Peyer's patch (tissue), 4 donors: Measurements from ENCODE around the gene MICAL1. TPM values are rescaled to one million over a fixed set of nuclear protein-coding genes. Genes with fewer than 3 reads are reported as not detected.

ENCODE experiments used
- DNase-seq, 3 donors: peaks; one replicate each; pipeline ENCODE4 v3.0.0-alpha.2; 2017 to 2019
- H3K27ac ChIP-seq, 4 donors: fragments of 200-600 bp; sonication (generic); one replicate each; pipeline ENCODE4 v1.5.1; 2016 to 2019
- H3K27me3 ChIP-seq, 2 donors: fragments of 200-600 bp; sonication (generic); one replicate each; pipeline ENCODE4 v1.5.1; 2019
- H3K36me3 ChIP-seq, 3 donors: fragments of 200-600 bp; sonication (generic); one replicate each; pipeline ENCODE4 v1.5.1; 2016 to 2019
- H3K4me1 ChIP-seq, 4 donors: fragments of 200-600 bp; sonication (generic); one replicate each; pipeline ENCODE4 v1.5.1; 2016 to 2019
- H3K4me3 ChIP-seq, 4 donors: fragments of 200-600 bp; sonication (generic); 1 replicate in 3 of 4; 2 replicates in 1 of 4; pipeline ENCODE4 v1.5.1; 2016 to 2019; ENCODE audit warnings: mild to moderate bottlenecking in 1 of 4
- H3K9me3 ChIP-seq, 4 donors: fragments of 200-600 bp; sonication (generic); one replicate each; pipeline ENCODE4 v1.5.1; 2016 to 2019; ENCODE audit warnings: mild to moderate bottlenecking in 1 of 4
- POLR2A ChIP-seq, 2 donors: fragments of 450-650 bp; IDR thresholded peaks; one replicate each; pipeline ENCODE4 v1.5.1; 2017; ENCODE audit warnings: antibody characterized with exemption in 2 of 2, mild to moderate bottlenecking in 2 of 2, moderate library complexity in 2 of 2
- total RNA-seq, 4 donors: library from RNA; depleted of rRNA; stranded (reverse); fragments of >200 nt; gene quantifications; one replicate each; pipeline ENCODE4 v1.1.0, GENCODE V29; 2016
- TF ChIP-seq, protein P1 (sequence below), 6 experiments: fragments of 450-650 bp in 4 of 6; fragments of 200-600 bp in 2 of 6; sonication (generic) in 1 of 6; IDR thresholded peaks; one replicate each; pipeline ENCODE4 v1.5.1; 2017 to 2019; ENCODE audit warnings: antibody characterized with exemption in 6 of 6, mild to moderate bottlenecking in 3 of 6, moderate library complexity in 1 of 6

MICAL1 gene
- total RNA-seq, 4 donors from 2014 or later: 154 to 291 (median 223) TPM

DNA sequence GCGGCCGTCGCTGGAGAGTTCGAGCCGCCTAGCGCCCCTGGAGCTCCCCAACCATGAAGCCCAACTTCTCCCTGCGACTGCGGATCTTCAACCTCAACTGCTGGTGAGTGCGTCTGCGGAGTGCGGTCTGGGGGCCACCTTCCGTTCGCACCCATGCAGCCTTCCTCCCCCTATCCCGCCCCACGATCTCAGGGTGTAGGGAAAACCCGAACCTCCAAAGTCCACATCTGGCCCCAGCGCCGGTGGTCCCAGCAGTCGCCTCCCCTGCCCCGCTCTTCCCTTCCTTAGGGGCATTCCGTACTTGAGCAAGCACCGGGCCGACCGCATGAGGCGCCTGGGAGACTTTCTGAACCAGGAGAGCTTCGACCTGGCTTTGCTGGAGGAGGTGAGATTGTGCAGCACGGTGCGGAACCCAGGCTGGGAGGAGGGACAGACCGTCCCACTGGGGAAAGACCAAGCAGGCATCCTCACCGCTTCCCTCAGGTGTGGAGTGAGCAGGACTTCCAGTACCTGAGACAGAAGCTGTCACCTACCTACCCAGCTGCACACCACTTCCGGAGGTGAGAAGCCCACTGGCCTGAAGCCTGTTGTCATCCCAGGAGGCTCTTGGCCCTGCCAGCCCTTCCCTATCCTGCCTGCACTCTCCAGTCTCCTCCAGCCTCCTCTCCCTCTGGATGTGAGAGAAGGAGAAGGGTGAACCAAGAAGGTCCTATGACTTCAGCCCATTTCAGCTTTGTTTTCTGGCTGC is 14.3 kb downstream of the MICAL1 start:
- peak overlapping the region; percentile 55 to 94 (median 88) for H3K4me3 ChIP-seq
- peaks cover 0 to 33% (median 0%) of the 10 kb centered on the region in 3 donors for H3K36me3 ChIP-seq
- H3K27ac ChIP-seq: peak overlapping the region; percentile 78 to 95 (median 88)
- H3K27me3 ChIP-seq: no peaks in the 10 kb centered on the region
- peaks cover 0 to 24% (median 0%) of the 10 kb centered on the region in 4 donors for H3K4me1 ChIP-seq
- peak; percentile 58 to 79 (median 75) for DNase-seq
- no peaks in the 10 kb centered on the region for H3K9me3 ChIP-seq
- TF ChIP-seq POLR2A (IDR thresholded peaks at IDR 0.05): no peak
- TF ChIP-seq, protein P1, sequence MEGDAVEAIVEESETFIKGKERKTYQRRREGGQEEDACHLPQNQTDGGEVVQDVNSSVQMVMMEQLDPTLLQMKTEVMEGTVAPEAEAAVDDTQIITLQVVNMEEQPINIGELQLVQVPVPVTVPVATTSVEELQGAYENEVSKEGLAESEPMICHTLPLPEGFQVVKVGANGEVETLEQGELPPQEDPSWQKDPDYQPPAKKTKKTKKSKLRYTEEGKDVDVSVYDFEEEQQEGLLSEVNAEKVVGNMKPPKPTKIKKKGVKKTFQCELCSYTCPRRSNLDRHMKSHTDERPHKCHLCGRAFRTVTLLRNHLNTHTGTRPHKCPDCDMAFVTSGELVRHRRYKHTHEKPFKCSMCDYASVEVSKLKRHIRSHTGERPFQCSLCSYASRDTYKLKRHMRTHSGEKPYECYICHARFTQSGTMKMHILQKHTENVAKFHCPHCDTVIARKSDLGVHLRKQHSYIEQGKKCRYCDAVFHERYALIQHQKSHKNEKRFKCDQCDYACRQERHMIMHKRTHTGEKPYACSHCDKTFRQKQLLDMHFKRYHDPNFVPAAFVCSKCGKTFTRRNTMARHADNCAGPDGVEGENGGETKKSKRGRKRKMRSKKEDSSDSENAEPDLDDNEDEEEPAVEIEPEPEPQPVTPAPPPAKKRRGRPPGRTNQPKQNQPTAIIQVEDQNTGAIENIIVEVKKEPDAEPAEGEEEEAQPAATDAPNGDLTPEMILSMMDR (IDR thresholded peaks at IDR 0.05): peak in 2 of 6 experiments; percentile 30 to 33

DNA sequence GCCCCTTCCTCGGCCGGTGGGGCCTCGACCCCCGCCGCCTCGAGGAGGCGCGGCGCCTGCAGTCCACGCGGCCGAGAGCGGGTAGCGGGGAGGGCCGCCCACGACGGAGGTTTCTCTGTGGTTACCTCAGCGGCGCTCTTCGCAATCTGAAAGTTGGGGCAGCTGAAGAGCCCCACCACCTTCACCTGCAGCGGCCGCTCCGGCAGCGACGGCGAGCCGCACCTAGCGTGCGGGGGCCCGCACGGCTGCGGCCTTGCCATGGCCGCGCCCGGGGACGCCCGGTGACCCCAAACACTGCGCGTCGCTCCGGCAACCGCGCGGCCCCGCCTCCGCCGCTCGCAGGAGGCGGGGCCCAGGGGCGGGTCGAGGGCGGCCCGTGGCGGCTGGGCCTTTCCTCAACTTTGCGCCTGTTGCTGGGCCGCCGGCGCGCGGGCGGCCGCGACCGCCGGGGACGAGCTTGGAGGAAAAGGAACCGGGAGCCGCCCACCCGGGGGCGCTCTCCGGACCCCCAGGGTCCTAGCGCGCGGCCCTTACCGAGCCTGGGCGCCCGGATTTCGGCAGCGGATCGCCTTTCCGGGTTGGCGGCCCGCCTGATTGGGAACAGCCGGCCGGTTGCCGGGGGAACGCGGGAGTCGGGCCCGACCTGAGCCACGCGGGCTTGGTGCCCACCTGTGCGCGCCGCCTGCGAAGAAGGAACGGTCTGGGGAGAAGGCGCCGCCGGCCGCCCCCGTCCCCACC is 15.1 kb downstream of the MICAL1 start, which contains the start of the genes PPIL6 and SMPD2:
Gene PPIL6 (minus strand): TSS at position 298 of the 738 bp plus-strand sequence. CDS start 38 bp downstream, at position 260.
Gene SMPD2 (plus strand): TSS at position 394 of the 738 bp plus-strand sequence. CDS start 398 bp downstream, outside the sequence.
- peaks cover 0 to 24% (median 0%) of the 10 kb centered on the region in 4 donors for H3K4me1 ChIP-seq
- H3K9me3 ChIP-seq: no peaks in the 10 kb centered on the region
- TF ChIP-seq, protein P1 (IDR thresholded peaks at IDR 0.05): peak in 4 of 6 experiments; percentile 5 to 38 (median 21)
- peak; percentile 48 to 59 for TF ChIP-seq POLR2A (IDR thresholded peaks at IDR 0.05)
- peak; percentile 81 to 94 (median 92) for DNase-seq
- H3K27ac ChIP-seq: peak within 1 kb of the TSS; percentile 78 to 95 (median 88)
- H3K4me3 ChIP-seq: peak within 1 kb of the TSS; percentile 55 to 94 (median 88)
- no peaks in the 10 kb centered on the region for H3K27me3 ChIP-seq
- peaks cover 0 to 26% (median 0%) of the 10 kb centered on the region in 3 donors for H3K36me3 ChIP-seq

DNA sequence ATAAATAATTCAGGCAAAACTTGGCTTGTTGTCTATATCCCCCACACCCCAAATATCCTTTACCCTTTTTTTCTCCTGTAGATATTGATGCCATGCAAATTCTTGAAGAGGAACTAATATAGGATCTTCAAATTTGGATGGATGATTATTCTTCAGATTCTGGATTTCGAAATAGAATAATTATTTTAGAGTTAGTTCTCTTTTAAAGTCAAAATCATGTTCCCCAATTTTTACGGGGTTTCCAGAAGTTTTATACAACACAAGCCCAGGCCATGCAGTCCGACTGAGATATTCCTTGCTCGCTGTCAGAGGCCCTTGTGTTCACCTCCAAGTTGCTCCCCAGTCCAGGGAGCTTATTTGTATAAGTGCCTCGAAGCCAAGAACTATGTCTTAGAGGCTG is 19.5 kb downstream of the MICAL1 start:
- DNase-seq: no peak
- H3K27me3 ChIP-seq: no peaks in the 10 kb centered on the region
- TF ChIP-seq POLR2A (IDR thresholded peaks at IDR 0.05): no peak
- TF ChIP-seq, protein P1 (IDR thresholded peaks at IDR 0.05): no peak
- H3K36me3 ChIP-seq: no peaks in the 10 kb centered on the region
- no peak overlapping the region for H3K27ac ChIP-seq
- no peak overlapping the region for H3K4me3 ChIP-seq
- H3K9me3 ChIP-seq: no peaks in the 10 kb centered on the region
- H3K4me1 ChIP-seq: peaks cover 0 to 10% (median 0%) of the 10 kb centered on the region in 4 donors

DNA sequence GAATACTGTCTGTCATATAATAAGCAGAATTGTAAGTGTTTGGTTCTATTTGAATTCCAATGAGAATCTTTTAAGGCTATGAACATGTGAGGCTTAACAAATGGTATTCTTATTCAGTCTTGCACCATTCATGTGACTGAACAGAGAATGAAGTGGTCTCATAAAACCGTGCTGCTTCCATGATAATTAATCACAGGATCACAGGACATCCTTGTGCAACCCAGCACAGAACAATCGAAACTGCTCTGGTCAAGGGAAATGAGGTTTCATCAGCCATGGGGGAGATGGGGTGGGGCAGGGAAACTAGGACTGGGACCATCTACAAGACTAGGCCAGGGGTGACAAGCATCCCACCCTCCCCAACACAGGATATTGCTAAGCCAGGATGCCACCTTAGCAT is 21.1 kb downstream of the MICAL1 start:
- H3K27me3 ChIP-seq: no peaks in the 10 kb centered on the region
- peaks cover 0 to 7% (median 0%) of the 10 kb centered on the region in 4 donors for H3K4me1 ChIP-seq
- H3K36me3 ChIP-seq: no peaks in the 10 kb centered on the region
- DNase-seq: no peak
- no peak for TF ChIP-seq POLR2A (IDR thresholded peaks at IDR 0.05)
- TF ChIP-seq, protein P1 (IDR thresholded peaks at IDR 0.05): no peak
- H3K4me3 ChIP-seq: no peak overlapping the region
- H3K9me3 ChIP-seq: no peaks in the 10 kb centered on the region
- no peak overlapping the region for H3K27ac ChIP-seq

DNA sequence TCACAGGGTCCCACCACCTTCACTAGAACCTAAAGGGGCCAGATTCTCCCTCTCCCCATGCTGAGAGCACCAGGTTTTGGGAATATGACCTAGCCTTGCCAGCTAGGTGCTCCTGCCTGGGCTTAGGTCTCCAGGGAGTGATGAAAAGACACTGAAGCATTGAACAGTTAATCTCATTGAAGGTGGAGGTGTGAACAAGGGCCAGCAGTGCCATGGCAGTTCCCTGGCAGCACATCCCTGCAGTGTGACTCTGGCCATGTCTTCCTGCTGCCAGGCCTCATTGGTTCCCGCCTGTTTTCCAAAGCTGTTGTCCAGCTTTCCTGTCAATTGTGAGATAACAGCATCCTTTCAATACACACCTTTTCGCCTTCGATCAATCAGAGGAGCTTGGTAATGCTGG is 26.1 kb downstream of the MICAL1 start:
- Histone ChIP-seq H3K4me1 (no peaks in the 10 kb centered on the region), H3K27ac (no peak overlapping the region), H3K27me3 (no peaks in the 10 kb centered on the region), H3K9me3 (no peaks in the 10 kb centered on the region), H3K4me3 (no peak overlapping the region), H3K36me3 (no peaks in the 10 kb centered on the region)
- TF ChIP-seq, protein P1 (IDR thresholded peaks at IDR 0.05): no peak
- TF ChIP-seq POLR2A (IDR thresholded peaks at IDR 0.05): no peak
- no peak for DNase-seq
